Mesenchymal stem cell (in vitro differentiated cells and primary cell): ENCODE measurements around the gene PLXND1.

ENCODE experiments used
- DNase-seq: peaks from one replicate; pipeline ENCODE4 v3.0.0-alpha.2; 2013
- H2AFZ ChIP-seq: one replicate; pipeline ENCODE4 v1.6.1; 2013; ENCODE audit warnings: low read depth, mild to moderate bottlenecking, control low read depth, inconsistent platforms, low read length, moderate library complexity
- H2AK5ac ChIP-seq: 2 replicates; pipeline ENCODE4 v1.6.1; 2013; ENCODE audit warnings: low read length, moderate library complexity, mild to moderate bottlenecking, inconsistent platforms; ENCODE audit not compliant: severe bottlenecking
- H2BK120ac ChIP-seq: one replicate; pipeline ENCODE4 v1.6.1; 2013; ENCODE audit warnings: low read depth, mild to moderate bottlenecking, inconsistent platforms, low read length, moderate library complexity
- H2BK12ac ChIP-seq, 2 experiments: one replicate each; pipeline ENCODE4 v1.6.1; 2013; ENCODE audit warnings: inconsistent platforms in 2 of 2, low read length in 2 of 2, mild to moderate bottlenecking in 2 of 2, moderate library complexity in 2 of 2, control low read depth in 1 of 2
- H2BK15ac ChIP-seq: one replicate; pipeline ENCODE4 v1.6.1; 2013; ENCODE audit warnings: mild to moderate bottlenecking, low read depth, inconsistent platforms; ENCODE audit not compliant: poor library complexity, severe bottlenecking
- H2BK5ac ChIP-seq: 2 replicates; pipeline ENCODE4 v1.6.1; 2013; ENCODE audit warnings: low read depth, mild to moderate bottlenecking, low read length, control low read depth, inconsistent platforms; ENCODE audit not compliant: poor library complexity, severe bottlenecking
- H3K14ac ChIP-seq, 2 experiments: one replicate each; pipeline ENCODE4 v1.6.1; 2013; ENCODE audit warnings: inconsistent platforms in 2 of 2, low read length in 2 of 2, control low read depth in 1 of 2, mild to moderate bottlenecking in 1 of 2, moderate library complexity in 1 of 2
- H3K18ac ChIP-seq, 2 experiments: one replicate each; pipeline ENCODE4 v1.6.1; 2013; ENCODE audit warnings: inconsistent platforms in 2 of 2, low read length in 2 of 2, control low read depth in 1 of 2, low read depth in 1 of 2, mild to moderate bottlenecking in 1 of 2
- H3K23ac ChIP-seq, 2 experiments: one replicate each; pipeline ENCODE4 v1.6.1; 2013; ENCODE audit warnings: inconsistent platforms in 2 of 2, low read length in 2 of 2, mild to moderate bottlenecking in 2 of 2, moderate library complexity in 2 of 2, control low read depth in 1 of 2
- H3K27ac ChIP-seq: 2 replicates; pipeline ENCODE4 v1.5.1; 2013; ENCODE audit warnings: mild to moderate bottlenecking, moderate library complexity, low read length, control low read depth, inconsistent platforms; ENCODE audit not compliant: poor library complexity, severe bottlenecking
- H3K27me3 ChIP-seq, 2 experiments: 2 replicates each; pipeline versions ENCODE4 v1.6.1 to v1.7.0; 2013; ENCODE audit warnings: low read length in 2 of 2, mild to moderate bottlenecking in 2 of 2, moderate library complexity in 2 of 2, control low read depth in 1 of 2, inconsistent platforms in 1 of 2; ENCODE audit not compliant: control insufficient read depth in 1 of 2, insufficient read depth in 1 of 2
- H3K36me3 ChIP-seq, 2 experiments: 2 replicates each; pipeline versions ENCODE4 v1.6.1 to v1.7.0; 2013; ENCODE audit warnings: low read length in 2 of 2, control low read depth in 1 of 2, inconsistent platforms in 1 of 2, low read depth in 1 of 2, mild to moderate bottlenecking in 1 of 2; ENCODE audit not compliant: insufficient read depth in 2 of 2, control insufficient read depth in 1 of 2
- H3K4ac ChIP-seq, 2 experiments: one replicate each; pipeline ENCODE4 v1.6.1; 2013; ENCODE audit warnings: inconsistent platforms in 2 of 2, low read length in 2 of 2, mild to moderate bottlenecking in 2 of 2, moderate library complexity in 2 of 2, control low read depth in 1 of 2, low read depth in 1 of 2
- H3K4me1 ChIP-seq: 2 replicates; pipeline ENCODE4 v1.6.1; 2013; ENCODE audit warnings: low read depth, low read length, control low read depth; ENCODE audit not compliant: control insufficient read depth, insufficient read depth
- H3K4me2 ChIP-seq: 2 replicates; pipeline ENCODE4 v1.6.1; 2013; ENCODE audit warnings: low read length, mild to moderate bottlenecking, inconsistent platforms; ENCODE audit not compliant: poor library complexity, severe bottlenecking
- H3K4me3 ChIP-seq, 2 experiments: 2 replicates each; pipeline versions ENCODE4 v1.5.1 to v1.7.0; 2013; ENCODE audit warnings: low read length in 2 of 2, mild to moderate bottlenecking in 2 of 2, control low read depth in 1 of 2, low read depth in 1 of 2; ENCODE audit not compliant: insufficient read depth in 1 of 2
- H3K79me1 ChIP-seq: replicated peaks from 2 replicates; pipeline ENCODE4 v1.6.1; 2013; ENCODE audit warnings: mild to moderate bottlenecking, control low read depth, low read length, inconsistent platforms; ENCODE audit not compliant: poor library complexity, severe bottlenecking
- H3K9ac ChIP-seq: 2 replicates; pipeline ENCODE4 v1.7.0; 2013; ENCODE audit warnings: mild to moderate bottlenecking, low read length, moderate library complexity
- H3K9me3 ChIP-seq: 2 replicates; pipeline ENCODE4 v1.7.0; 2013; ENCODE audit warnings: mild to moderate bottlenecking, low read length; ENCODE audit not compliant: control insufficient read depth
- H4K8ac ChIP-seq: one replicate; pipeline ENCODE4 v1.6.1; 2013; ENCODE audit warnings: inconsistent platforms, mild to moderate bottlenecking, low read length, moderate library complexity
- H4K91ac ChIP-seq: one replicate; pipeline ENCODE4 v1.6.1; 2013; ENCODE audit warnings: mild to moderate bottlenecking, low read length, inconsistent platforms
- WGBS: methylation state at CpG from one replicate; pipeline ENCODE4 v1.1.7; 2013; ENCODE audit warnings: mixed read lengths; 5-methylcytosine and 5-hydroxymethylcytosine counted together

The PLXND1 gene

DNA sequence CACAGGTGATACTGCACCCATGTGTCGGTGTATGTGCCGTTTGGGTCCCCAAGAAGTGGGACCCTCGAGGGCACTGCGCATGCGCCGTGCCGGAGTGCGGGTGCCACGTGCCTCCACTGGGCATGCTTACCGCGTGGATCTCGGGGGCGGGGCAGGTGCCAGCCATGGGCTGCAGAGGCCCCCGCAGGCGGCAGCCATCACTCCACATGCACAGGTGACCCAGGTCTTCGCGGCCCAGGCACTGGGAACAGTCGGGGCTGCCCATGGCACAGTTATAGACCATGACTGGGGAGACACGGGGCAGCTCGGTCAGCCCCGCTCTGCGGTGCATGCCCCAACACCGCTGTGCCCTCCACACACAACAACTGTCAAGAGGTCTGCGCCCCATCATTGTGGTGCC is 32.3 kb downstream of the PLXND1 start:
- H3K18ac ChIP-seq = no peak overlapping the region
- H2AFZ ChIP-seq = no peak overlapping the region
- H4K91ac ChIP-seq = no peak overlapping the region
- no peak overlapping the region for H2BK120ac ChIP-seq
- no peak overlapping the region for H4K8ac ChIP-seq
- no peaks in the 10 kb centered on the region for H3K27me3 ChIP-seq
- H3K27ac ChIP-seq = no peak overlapping the region
- no peak overlapping the region for H3K23ac ChIP-seq
- H3K9ac ChIP-seq = no peak overlapping the region
- WGBS = 97% methylated on average over 24 of the region's 24 CpGs
- no peak overlapping the region for H3K4ac ChIP-seq
- H2AK5ac ChIP-seq = no peak overlapping the region
- H3K4me1 ChIP-seq = peaks cover 37% of the 10 kb centered on the region
- H3K36me3 ChIP-seq = peaks cover 93% of the 10 kb centered on the region in 2 experiments
- no peak overlapping the region for H3K4me3 ChIP-seq
- no peak for DNase-seq
- H3K79me1 ChIP-seq = peaks cover 2% of the 10 kb centered on the region
- H2BK5ac ChIP-seq = no peak overlapping the region
- H3K14ac ChIP-seq = no peak overlapping the region
- no peak overlapping the region for H2BK15ac ChIP-seq
- H2BK12ac ChIP-seq = no peak overlapping the region
- H3K9me3 ChIP-seq = no peaks in the 10 kb centered on the region
- no peak overlapping the region for H3K4me2 ChIP-seq

GRCh38 chr3:129573493-129573892 is 33.0 kb downstream of the PLXND1 start:
- no peak overlapping the region for H3K4me3 ChIP-seq
- H2AFZ ChIP-seq = no peak overlapping the region
- H3K79me1 ChIP-seq = peaks cover 2% of the 10 kb centered on the region
- 98% methylated on average over 14 of the region's 14 CpGs for WGBS
- H2BK12ac ChIP-seq = no peak overlapping the region
- H3K14ac ChIP-seq = no peak overlapping the region
- no peak overlapping the region for H2BK120ac ChIP-seq
- no peak overlapping the region for H3K9ac ChIP-seq
- no peak for DNase-seq
- no peak overlapping the region for H3K4me2 ChIP-seq
- H4K91ac ChIP-seq = no peak overlapping the region
- H2AK5ac ChIP-seq = no peak overlapping the region
- H3K36me3 ChIP-seq = peaks cover 87 to 93% of the 10 kb centered on the region in 2 experiments
- H3K4me1 ChIP-seq = peaks cover 36% of the 10 kb centered on the region
- no peak overlapping the region for H3K18ac ChIP-seq
- H2BK15ac ChIP-seq = no peak overlapping the region
- no peak overlapping the region for H2BK5ac ChIP-seq
- H3K23ac ChIP-seq = no peak overlapping the region
- H3K27ac ChIP-seq = no peak overlapping the region
- H4K8ac ChIP-seq = no peak overlapping the region
- no peaks in the 10 kb centered on the region for H3K9me3 ChIP-seq
- no peak overlapping the region for H3K4ac ChIP-seq
- H3K27me3 ChIP-seq = no peaks in the 10 kb centered on the region

GRCh38 chr3:129572603-129573002 is 33.9 kb downstream of the PLXND1 start:
- H3K9me3 ChIP-seq = no peaks in the 10 kb centered on the region
- DNase-seq = no peak

GRCh38 chr3:129571605-129572547 is 34.6 kb downstream of the PLXND1 start:
- Histone ChIP-seq H3K27me3 (no peaks in the 10 kb centered on the region), H2BK120ac (no peak overlapping the region), H2BK5ac (no peak overlapping the region), H3K4me2 (no peak overlapping the region), H2AFZ (no peak overlapping the region), H3K36me3 (peaks cover 80 to 91% of the 10 kb centered on the region in 2 experiments), H2AK5ac (no peak overlapping the region), H3K27ac (no peak overlapping the region), H3K23ac (no peak overlapping the region), H3K14ac (no peak overlapping the region), H4K8ac (no peak overlapping the region), H4K91ac (no peak overlapping the region), H3K4ac (no peak overlapping the region), H3K9ac (no peak overlapping the region), H2BK15ac (no peak overlapping the region), H3K9me3 (no peaks in the 10 kb centered on the region), H3K79me1 (peaks cover 1% of the 10 kb centered on the region), H3K18ac (no peak overlapping the region), H3K4me3 (no peak overlapping the region), H2BK12ac (no peak overlapping the region), H3K4me1 (peaks cover 19% of the 10 kb centered on the region)
- no peak for DNase-seq
- WGBS = 97% methylated on average over 22 of the region's 22 CpGs

More at GRCh38 chr3:129572603-129573002, 33.9 kb downstream of the PLXND1 start:
- Histone ChIP-seq H3K9ac (no peak overlapping the region), H3K27me3 (no peaks in the 10 kb centered on the region), H3K36me3 (peaks cover 80 to 87% of the 10 kb centered on the region in 2 experiments), H2BK15ac (no peak overlapping the region), H2BK120ac (no peak overlapping the region), H2BK12ac (no peak overlapping the region), H3K79me1 (peaks cover 2% of the 10 kb centered on the region), H3K14ac (no peak overlapping the region), H2BK5ac (no peak overlapping the region), H3K27ac (no peak overlapping the region), H2AFZ (no peak overlapping the region), H3K18ac (no peak overlapping the region), H4K8ac (no peak overlapping the region), H2AK5ac (no peak overlapping the region), H3K4me2 (no peak overlapping the region), H3K4me3 (no peak overlapping the region), H3K4ac (no peak overlapping the region), H4K91ac (no peak overlapping the region), H3K23ac (no peak overlapping the region), H3K4me1 (peaks cover 27% of the 10 kb centered on the region)
- 96% methylated on average over 18 of the region's 18 CpGs for WGBS
